PC-3 (cell line): ENCODE data around the gene PCDHGC3. TPM values are rescaled to one million over a fixed set of nuclear protein-coding genes. Genes with fewer than 3 reads are reported as not detected.

Source experiments
- ATAC-seq: fragments of 200-7000 bp; cut with Tn5 transposase; 2 replicates; pipeline ENCODE4 v1.9.1; 2020; ENCODE audit warnings: mild to moderate bottlenecking, moderate library complexity
- BruUV-seq: library from RNA; stranded (reverse); fragments of 400-500 nt; replicated peaks from 2 replicates; lab custom pipeline; 2021; lab: Mats Ljungman, UMichigan
- CTCF ChIA-PET: fragments of 300-600 bp; sonication (Branson Sonifier 250); formaldehyde crosslinking; loops from one replicate; lab custom pipeline; 2022; ENCODE audit warnings: antibody characterized with exemption; lab: Charles Lee
- POLR2A ChIA-PET: fragments of 300-600 bp; sonication (Branson Sonifier 250); formaldehyde crosslinking; loops from one replicate; lab custom pipeline; 2022; ENCODE audit warnings: antibody characterized with exemption; ENCODE audit not compliant: unreplicated experiment; lab: Charles Lee
- DNase-seq: peaks from one replicate; pipeline ENCODE4 v3.0.0-alpha.2; 2015
- H2AFZ ChIP-seq: fragments of 300-600 bp; sonication (generic); 2 replicates; pipeline ENCODE4 v1.6.0; 2016; ENCODE audit warnings: antibody characterized with exemption, low read length
- H3F3A ChIP-seq: fragments of 300-600 bp; sonication (generic); one replicate; pipeline ENCODE4 v1.6.0; 2017; ENCODE audit warnings: antibody characterized with exemption, low read length, control low read depth, mild to moderate bottlenecking; ENCODE audit not compliant: unreplicated experiment
- H3K27ac ChIP-seq: fragments of 300-600 bp; sonication (generic); 2 replicates; pipeline ENCODE4 v1.5.1; 2016; ENCODE audit warnings: mild to moderate bottlenecking, low read length
- H3K27me3 ChIP-seq: fragments of 300-600 bp; sonication (generic); 2 replicates; pipeline ENCODE4 v1.6.1; 2016; ENCODE audit warnings: low read length, mixed read lengths
- H3K36me3 ChIP-seq: fragments of 300-600 bp; sonication (generic); 2 replicates; pipeline ENCODE4 v1.6.1; 2016; ENCODE audit warnings: low read depth, mixed run types, low read length, mixed read lengths
- H3K4me1 ChIP-seq: fragments of 300-600 bp; sonication (generic); 2 replicates; pipeline ENCODE4 v1.5.1; 2016; ENCODE audit warnings: low read length; ENCODE audit not compliant: insufficient read depth
- H3K4me2 ChIP-seq: fragments of 300-600 bp; sonication (generic); 2 replicates; pipeline ENCODE4 v1.6.0; 2016; ENCODE audit warnings: low read length
- H3K4me3 ChIP-seq: fragments of 300-600 bp; sonication (generic); 2 replicates; pipeline ENCODE4 v1.5.1; 2016; ENCODE audit warnings: mild to moderate bottlenecking, low read length, mixed read lengths
- H3K79me2 ChIP-seq: fragments of 300-600 bp; sonication (generic); 2 replicates; pipeline ENCODE4 v1.6.1; 2017; ENCODE audit warnings: low read length, mixed read lengths
- H3K9ac ChIP-seq: fragments of 300-600 bp; sonication (generic); 2 replicates; pipeline ENCODE4 v1.6.0; 2016; ENCODE audit warnings: mild to moderate bottlenecking, low read length
- H3K9me2 ChIP-seq: fragments of 300-600 bp; sonication (generic); replicated peaks from 2 replicates; pipeline ENCODE4 v1.6.1; 2016; ENCODE audit warnings: mixed run types, low read length, mixed read lengths
- H3K9me3 ChIP-seq: fragments of 300-600 bp; sonication (generic); 2 replicates; pipeline ENCODE4 v1.6.1; 2016; ENCODE audit warnings: low read length, mixed read lengths
- H4K20me1 ChIP-seq: fragments of 300-600 bp; sonication (generic); 2 replicates; pipeline ENCODE4 v1.6.1; 2016; ENCODE audit warnings: low read length, mixed read lengths
- CTCF ChIP-seq: fragments of 300-600 bp; sonication (generic); conservative IDR thresholded peaks from 2 replicates; pipeline ENCODE4 v1.5.1; 2017; ENCODE audit warnings: antibody characterized with exemption, low read depth, mild to moderate bottlenecking, low read length
- EZH2 ChIP-seq: fragments of 300-600 bp; sonication (generic); IDR thresholded peaks from one replicate; pipeline ENCODE4 v1.6.1; 2017; ENCODE audit warnings: antibody characterized with exemption, mild to moderate bottlenecking, low read length; ENCODE audit not compliant: unreplicated experiment
- EZH2phosphoT487 ChIP-seq: fragments of 300-600 bp; sonication (generic); IDR thresholded peaks from 2 replicates; pipeline ENCODE4 v1.6.1; 2018; ENCODE audit warnings: mild to moderate bottlenecking, antibody characterized with exemption, low read length, borderline replicate concordance
- intact Hi-C: fragments of 100-400 bp; cut with micrococcal nuclease; formaldehyde crosslinking; loops from 2 replicates; pipeline ENCODE4 v1.9.0; 2023
- total RNA-seq: library from RNA; depleted of rRNA; stranded (reverse); fragments of >200 nt; gene quantifications from 2 replicates; pipeline ENCODE4 v1.2.3, GENCODE V29; 2014

The PCDHGC3 gene
- total RNA-seq, 1 experiment from 2014 or later: 2.1 TPM

GRCh38 chr5:141440341-141440740, 35.4 kb upstream of the PCDHGC3 start:
- Histone ChIP-seq H3K9me3 (0 out of 2 replicates have a peak, but pooled peaks cover 4% of the 10 kb centered on the region), H3K79me2 (no peaks in the 10 kb centered on the region), H3K36me3 (no peaks in the 10 kb centered on the region; the same call in 1 of the 2 replicates), H3F3A (no peaks in the 10 kb centered on the region), H2AFZ (no peak overlapping the region), H3K4me2 (no peak overlapping the region), H3K9ac (no peak overlapping the region), H3K9me2 (no peaks in the 10 kb centered on the region), H4K20me1 (no peaks in the 10 kb centered on the region), H3K27me3 (no peaks in the 10 kb centered on the region), H3K4me3 (no peak overlapping the region), H3K4me1 (no peaks in the 10 kb centered on the region), H3K27ac (no peak overlapping the region)
- no peak for TF ChIP-seq EZH2
- no peak for TF ChIP-seq EZH2phosphoT487
- no peak for TF ChIP-seq CTCF
- BruUV-seq: no TSS peak
- ATAC-seq (no peak), DNase-seq (no peak)
- POLR2A ChIA-PET: no interaction called here
- intact Hi-C loops: no loop called here
- CTCF ChIA-PET: no interaction called here

- Histone ChIP-seq H3K36me3 (no peaks in the 10 kb centered on the region; the same call in 1 of the 2 replicates), H2AFZ (no peak overlapping the region), H3K27ac (no peak overlapping the region), H3K27me3 (no peaks in the 10 kb centered on the region), H3K79me2 (no peaks in the 10 kb centered on the region), H3K9me2 (no peaks in the 10 kb centered on the region), H3K4me3 (no peak overlapping the region), H3F3A (no peaks in the 10 kb centered on the region), H3K9me3 (0 out of 2 replicates have a peak, but pooled peaks cover 4% of the 10 kb centered on the region), H3K4me1 (no peaks in the 10 kb centered on the region), H3K4me2 (no peak overlapping the region), H3K9ac (no peak overlapping the region), H4K20me1 (no peaks in the 10 kb centered on the region)
- ChIA-PET POLR2A (no interaction called here), CTCF (no interaction called here)
- DNase-seq: no peak
- intact Hi-C loops: no loop called here
- no peak for ATAC-seq
- no peak for TF ChIP-seq CTCF
- no peak for TF ChIP-seq EZH2phosphoT487
- no peak for TF ChIP-seq EZH2
- no TSS peak for BruUV-seq
Observed at GRCh38 chr5:141441571-141442170, 34.1 kb upstream of the PCDHGC3 start.

- Histone ChIP-seq H3K27ac (no peak overlapping the region), H3K4me2 (no peak overlapping the region), H3K36me3 (no peaks in the 10 kb centered on the region), H4K20me1 (no peaks in the 10 kb centered on the region), H2AFZ (no peak overlapping the region), H3K4me1 (no peaks in the 10 kb centered on the region), H3K79me2 (no peaks in the 10 kb centered on the region), H3K9me3 (no peaks in the 10 kb centered on the region), H3F3A (no peaks in the 10 kb centered on the region), H3K27me3 (no peaks in the 10 kb centered on the region), H3K9me2 (no peaks in the 10 kb centered on the region), H3K4me3 (no peak overlapping the region), H3K9ac (no peak overlapping the region)
- ChIA-PET CTCF (no interaction called here), POLR2A (no interaction called here)
- ATAC-seq (no peak), DNase-seq (no peak)
- no TSS peak for BruUV-seq
- TF ChIP-seq CTCF: no peak
- TF ChIP-seq EZH2: no peak
- TF ChIP-seq EZH2phosphoT487: no peak
- intact Hi-C loops: no loop called here
Observed at GRCh38 chr5:141465351-141465750, 10.4 kb upstream of the PCDHGC3 start.
